SK-N-MC (cell line): ENCODE results near the gene NR2F2.

Source experiments
- EZH2 ChIP-seq: fragments of 200-600 bp; sonication (generic); IDR thresholded peaks from one replicate; pipeline ENCODE4 v1.6.1; 2017; ENCODE audit warnings: antibody characterized with exemption
- FOXP2 ChIP-seq: optimal IDR thresholded peaks from 2 replicates; pipeline ENCODE3; 2011; ENCODE audit warnings: mild to moderate bottlenecking, moderate library complexity; ENCODE audit not compliant: insufficient read depth; ENCODE audit errors: extremely low read length, control extremely low read depth
- POLR2AphosphoS5 ChIP-seq: IDR thresholded peaks from 2 replicates; pipeline ENCODE4 v1.6.1; 2012; ENCODE audit warnings: mild to moderate bottlenecking, low read depth, low read length, borderline replicate concordance

DNA sequence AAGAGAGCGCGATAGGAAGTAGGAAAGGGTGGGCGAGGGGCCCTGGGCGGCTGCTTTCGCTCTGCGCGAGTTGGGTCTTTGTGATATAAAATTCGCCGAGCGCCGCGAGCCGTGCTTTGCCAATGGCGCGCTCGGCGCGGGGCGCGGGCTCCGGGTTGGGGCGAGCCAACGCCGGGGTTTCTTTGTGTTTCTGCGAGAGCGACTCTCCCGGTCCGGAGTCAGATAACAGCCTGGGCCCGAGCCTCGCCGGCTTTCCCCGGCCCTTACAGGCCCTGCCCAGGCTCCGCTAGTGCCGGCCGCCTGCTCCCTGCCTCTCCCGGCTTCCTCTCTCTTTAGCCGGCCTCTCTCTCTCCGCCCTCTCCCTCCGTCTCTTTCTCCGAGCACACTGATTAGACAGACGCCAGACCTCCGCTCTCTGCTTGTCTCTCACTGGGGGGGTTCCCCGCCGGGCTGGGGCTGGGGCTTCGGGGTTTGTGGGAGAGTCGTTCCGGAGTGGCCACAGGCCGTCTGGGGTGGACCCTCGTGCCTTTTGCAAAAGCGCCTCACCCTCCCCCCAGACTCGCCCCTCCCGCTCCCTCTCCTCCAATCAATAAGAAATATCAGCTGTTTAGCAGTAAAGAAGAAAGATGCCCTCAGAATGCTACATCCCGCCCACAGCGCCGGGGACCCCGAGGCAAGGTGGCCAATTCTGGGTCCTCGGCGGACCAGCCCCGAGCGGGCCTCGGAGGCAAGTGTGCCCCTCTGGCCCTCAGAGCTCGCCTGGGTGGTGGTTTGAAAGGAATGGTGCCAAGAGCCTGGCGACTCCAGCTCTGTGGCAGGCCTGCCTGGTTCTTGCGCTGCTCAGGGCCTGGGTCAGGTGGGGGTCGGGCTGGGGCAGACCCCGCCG, 2.9 kb downstream of the NR2F2 start:
- no peak for TF ChIP-seq POLR2AphosphoS5
- no peak for TF ChIP-seq EZH2
- no peak for TF ChIP-seq FOXP2
